Muscle of arm (tissue), 12 donors: ENCODE data around the gene TMEM238L. TPM values are rescaled to one million over a fixed set of nuclear protein-coding genes. Genes with fewer than 3 reads are reported as not detected.

Source experiments
- DNase-seq: peaks from one replicate; pipeline ENCODE4 v3.0.0-alpha.2; 2013
- polyA plus RNA-seq, 12 donors: library from polyadenylated mRNA; unstranded; fragments of 120-200 nt; gene quantifications; one replicate each; pipeline ENCODE4 v1.2.1, GENCODE V29; 2013; ENCODE audit not compliant: insufficient read length in 12 of 12

Gene TMEM238L
- polyA plus RNA-seq, 12 donors = 0.08 to 0.37 (median 0.21) TPM; not detected in 6

DNA sequence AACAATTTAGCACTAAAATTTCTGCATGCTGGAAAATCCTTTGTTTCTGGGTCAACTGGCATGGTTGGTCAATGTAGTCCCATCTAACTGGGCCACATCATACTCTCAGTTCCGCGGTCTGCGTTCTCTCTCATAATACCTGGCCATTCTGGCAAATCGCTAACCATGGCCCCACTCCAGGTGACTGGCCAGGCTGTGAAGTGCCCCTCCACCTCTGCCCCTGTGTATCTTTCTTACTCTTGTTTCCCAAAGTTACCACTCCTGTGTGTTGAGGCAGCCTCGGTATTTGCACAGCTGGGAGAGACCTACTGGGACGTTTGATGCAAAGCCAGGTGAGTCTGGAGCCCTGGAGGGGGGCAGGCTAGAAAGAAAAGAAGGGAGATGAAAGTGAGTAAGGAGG lies 2.0 kb upstream of the TMEM238L start:
- no peak for DNase-seq

DNA sequence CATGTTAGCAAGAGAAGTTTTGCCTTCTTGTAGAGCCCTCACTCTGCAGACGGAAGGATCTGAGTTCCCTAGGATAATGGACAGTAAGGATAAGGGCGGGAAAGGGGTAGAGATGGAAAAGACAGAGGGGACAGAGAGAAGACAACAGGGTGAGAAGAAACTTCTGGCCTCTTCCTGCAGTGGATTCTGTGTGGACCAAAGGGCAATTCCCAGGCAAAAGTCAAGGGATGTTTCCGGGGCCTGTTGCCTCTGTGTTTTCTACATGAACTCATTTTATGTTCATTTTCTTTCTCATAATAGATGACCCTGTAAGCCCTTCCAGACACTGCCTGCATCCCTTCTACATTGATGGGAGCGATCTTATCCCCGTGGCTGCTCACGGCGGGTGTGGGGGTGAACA lies 647 bp upstream of the TMEM238L start:
- DNase-seq = no peak

DNA sequence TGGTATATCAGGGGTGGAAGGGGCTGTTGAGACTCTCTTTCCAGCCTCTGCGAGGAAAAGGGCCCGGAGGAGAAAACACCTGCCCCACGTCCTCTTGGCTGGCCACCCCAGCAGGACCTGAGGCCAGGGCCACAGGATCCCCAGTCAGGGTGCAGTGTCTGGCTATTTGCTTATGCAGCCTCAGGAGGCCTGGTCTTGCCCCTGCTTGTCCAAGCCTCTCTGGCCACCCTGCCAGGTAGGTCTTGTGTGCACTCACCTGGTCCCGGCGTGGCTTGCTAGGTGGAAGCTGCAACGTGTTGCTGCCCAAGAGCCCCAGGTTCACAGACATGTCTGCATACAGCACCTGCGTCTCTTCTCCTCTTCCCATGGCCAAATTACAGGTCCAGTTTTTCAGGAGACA lies 549 bp downstream of the TMEM238L start:
- no peak for DNase-seq

DNA sequence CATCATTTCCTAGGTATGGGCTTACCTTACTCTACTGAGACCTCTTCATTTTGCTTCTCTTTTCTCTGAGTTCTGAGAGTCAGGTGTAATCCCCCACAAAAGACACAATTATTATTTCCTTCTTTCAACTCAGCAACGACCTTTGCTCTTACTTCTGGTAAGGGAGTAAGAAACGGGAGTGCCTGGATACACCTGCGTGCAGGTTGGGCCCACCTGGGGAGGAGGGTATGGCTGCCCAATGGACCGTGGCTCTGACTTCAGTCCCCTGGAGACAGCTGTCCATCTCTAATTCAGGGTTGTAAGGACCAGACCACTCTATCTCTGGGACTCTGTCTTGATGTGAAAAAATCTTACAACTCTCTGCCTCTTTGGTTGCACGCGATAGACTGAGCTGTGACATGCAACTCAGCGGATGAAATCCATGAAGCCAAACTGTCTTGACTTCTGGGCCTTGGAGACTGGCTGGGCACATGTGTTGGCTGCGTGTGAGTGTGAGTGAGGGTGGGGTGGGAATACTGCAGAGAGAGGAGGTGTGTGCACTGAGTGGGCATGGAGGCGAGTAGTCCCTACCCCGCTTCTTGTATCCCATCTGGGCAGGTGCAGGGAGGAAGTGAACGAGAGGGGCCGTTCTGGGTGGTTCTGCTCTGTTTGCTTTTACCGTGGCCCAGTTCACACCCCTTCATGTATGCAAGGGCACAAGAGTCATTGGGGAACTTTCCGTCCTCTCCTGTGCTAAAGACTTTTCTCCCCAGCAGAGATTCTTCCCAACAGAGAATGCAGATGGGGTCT lies 1.2 kb downstream of the TMEM238L start:
- no peak for DNase-seq

DNA sequence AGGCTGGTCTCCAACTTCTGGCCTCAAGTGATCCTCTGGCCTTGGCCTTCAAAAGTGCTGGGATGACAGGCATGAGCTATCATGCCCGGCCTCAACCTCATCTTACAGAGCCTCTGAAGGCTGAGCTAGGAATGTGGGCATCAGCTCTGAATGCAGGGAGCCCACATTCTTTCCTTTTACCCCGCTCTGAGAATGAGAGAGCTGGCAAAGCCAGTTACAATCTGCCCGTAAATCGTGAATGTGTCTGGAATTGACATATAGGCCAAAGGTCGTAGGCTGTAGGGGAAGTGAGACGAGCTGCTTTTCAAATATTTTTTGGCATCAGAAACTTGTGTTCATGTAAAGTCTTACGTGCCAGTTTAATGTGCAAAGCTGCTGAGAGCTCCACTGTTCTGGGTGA lies 4.5 kb downstream of the TMEM238L start:
- no peak for DNase-seq

DNA sequence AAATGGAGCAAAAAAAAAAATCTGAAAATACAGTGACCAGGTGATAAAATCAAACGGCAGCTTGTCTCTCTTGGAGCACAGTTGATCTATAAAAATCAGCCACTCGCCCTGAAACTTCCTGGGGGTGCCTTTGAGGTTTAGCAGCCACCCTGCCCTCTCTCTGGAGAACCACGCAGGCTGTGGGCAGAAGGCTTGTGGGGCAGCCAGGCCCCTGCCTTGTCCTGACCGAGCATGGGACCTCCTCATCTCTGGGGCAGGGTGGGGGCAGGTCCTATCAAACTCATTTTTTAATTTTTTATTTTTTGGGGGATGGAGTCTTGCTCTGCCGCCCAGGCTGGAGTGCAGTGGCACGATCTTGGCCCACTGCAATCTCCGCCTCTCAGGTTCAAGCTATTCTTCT lies 5.0 kb downstream of the TMEM238L start:
- DNase-seq = no peak

DNA sequence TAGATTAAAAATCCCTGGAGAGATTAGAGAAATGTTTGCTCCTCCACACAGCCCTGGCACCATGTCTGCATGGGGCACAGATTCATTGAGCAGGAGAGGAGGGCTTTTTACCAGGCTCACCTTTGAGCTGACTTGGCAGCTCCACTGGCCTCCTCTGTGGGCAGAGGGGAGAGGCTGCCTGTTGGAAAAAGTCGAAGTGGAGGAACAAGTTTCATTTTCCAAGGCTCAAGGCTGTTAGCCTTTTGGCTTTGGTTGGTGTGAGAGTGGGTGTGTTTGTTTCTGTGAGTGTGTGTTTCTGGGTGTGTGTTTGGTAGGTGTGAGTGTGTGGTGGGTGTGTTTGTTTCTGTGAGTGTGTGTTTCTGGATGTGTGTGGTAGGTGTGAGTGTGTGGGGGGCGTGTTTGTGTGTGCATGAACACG lies 5.6 kb downstream of the TMEM238L start:
- DNase-seq = no peak

DNA sequence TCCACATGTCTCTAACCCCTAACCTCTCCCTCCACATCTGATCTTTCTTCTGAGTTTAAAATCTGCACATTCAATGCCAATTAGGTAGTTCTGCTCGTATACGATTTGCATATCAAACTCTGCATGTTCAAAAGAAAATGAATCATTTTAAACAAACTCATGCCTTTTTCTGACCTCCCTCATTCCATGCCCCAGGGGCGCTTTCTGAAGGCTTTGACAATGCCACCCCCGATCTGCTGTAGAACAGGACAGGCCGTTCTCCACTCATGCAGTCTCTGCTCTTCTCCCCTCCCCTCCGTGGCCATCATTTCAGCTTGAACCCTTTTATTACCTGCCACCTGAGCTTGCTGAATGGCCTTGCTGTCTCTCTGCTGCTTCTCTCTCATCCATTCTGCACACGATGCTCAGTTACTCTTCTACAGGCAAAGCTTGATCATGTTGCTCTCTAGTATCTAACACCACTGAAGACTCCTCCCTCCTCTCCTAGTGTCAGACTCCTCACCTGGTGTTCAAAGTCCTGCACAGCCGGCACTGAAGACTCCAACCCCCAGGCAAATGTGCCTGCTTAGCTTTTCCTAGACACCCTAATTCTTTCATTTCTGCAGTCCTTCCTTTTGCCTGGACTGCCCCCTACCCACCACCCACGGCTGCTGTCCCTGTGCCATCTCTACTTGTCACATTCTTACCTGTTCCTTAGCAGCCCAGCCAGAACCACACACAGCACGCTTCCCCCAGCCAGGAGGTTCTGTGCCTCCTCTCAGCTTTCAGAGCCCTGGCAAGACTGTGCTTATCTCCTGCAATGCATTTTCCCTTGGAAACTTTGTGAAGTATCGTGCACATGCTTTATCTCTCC lies 6.2 kb downstream of the TMEM238L start:
- no peak for DNase-seq

DNA sequence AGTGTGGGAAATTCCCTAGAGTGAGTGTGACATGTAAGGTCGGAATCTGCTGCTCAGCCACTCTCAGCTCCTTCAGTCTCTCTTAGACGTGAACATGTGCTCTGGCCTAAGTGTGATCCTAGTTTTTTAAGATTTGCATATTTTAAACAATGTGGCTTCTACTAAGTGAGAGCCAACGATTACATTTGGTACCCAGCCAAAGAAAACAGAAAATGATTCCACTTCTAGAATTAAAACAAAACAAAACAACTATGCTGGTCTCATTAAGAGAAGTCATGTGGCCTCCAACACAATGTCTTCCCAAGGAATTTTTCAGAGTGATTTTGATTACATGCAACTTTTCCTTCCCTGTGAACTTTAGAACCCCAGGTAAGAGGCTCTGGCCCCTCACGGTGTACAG lies 10.1 kb downstream of the TMEM238L start:
- no peak for DNase-seq

DNA sequence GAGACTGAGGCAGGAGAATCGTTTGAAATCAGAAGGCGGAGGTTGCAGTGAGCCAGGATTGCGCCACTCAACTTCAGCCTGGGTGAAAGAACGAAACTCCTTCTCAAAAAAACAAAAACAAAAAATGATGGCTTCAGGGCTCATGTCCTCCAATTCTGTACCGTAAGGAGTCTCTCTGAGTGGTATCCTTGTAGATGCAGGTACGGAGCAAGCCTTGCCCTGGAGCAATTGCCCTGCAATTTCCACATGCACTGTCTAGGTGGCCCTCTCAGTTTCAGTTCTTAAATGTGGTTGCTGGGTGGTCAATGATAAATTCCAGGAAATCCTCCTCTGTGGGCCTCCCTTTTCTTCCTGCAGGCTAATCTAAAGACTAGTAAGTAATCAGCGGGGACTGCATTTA lies 10.6 kb downstream of the TMEM238L start:
- DNase-seq = no peak

DNA sequence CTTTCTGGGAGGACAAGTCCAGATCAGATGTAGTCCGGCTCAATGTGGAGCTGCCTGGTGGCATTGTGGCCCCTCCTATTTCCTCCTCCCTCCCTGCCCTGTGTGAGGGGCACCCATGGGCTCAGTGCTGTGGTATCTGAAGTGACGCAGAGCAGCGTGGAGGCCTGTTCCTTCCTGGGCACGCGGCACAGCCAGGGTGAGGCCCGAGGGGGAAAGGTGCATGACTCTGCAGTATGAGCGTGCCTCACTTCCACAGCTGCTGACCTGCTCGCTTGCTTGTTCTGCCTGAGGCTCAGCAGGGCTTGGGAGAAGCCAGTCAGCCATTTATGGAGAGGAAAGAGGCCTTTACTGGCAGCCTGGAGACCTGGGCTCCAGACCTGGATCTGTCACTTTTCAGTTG lies 11.7 kb downstream of the TMEM238L start:
- DNase-seq = no peak

DNA sequence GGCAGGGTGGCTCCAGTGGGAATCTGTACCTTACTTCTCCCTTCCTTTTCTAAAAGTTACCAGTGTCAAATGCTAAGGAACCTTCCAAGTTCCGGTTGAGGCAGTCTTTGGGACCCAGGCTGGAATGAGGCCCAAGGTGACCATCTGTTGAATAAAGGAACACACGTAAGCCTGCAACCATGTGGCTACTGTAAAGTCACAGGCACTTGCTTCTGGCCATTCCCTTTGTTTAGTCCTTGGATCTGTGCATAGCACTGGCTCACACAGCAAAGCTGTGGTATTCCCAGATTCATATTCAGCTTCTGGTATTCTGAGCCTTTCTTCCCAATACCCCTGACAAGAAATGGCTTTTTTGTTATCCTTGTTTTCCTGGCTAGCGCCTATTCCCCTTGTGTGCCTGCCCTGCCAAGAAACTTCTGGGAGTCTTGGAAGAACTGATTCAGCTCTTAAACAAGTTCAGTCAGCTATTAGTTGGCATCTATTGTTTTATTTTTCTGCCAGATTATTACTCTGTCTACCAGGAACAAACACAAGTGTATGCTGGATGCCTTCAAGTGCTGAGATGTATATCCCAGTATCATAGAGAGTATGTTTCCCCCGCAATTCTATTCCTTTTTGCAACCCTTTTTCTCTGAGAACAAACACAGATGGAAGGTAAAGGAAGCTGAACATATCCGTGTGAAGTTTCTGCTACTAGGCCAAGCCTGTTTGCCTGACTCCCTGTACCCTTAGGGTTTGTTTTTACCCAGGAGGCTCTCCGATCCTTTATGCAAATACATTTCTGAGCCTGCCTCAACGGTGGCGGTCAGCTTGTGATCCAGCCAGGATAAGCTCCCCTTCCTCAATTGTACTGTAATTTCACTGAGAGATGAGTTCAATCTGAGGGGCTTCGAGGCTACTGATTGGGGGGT lies 13.2 kb downstream of the TMEM238L start:
- peak; percentile 72 for DNase-seq

DNA sequence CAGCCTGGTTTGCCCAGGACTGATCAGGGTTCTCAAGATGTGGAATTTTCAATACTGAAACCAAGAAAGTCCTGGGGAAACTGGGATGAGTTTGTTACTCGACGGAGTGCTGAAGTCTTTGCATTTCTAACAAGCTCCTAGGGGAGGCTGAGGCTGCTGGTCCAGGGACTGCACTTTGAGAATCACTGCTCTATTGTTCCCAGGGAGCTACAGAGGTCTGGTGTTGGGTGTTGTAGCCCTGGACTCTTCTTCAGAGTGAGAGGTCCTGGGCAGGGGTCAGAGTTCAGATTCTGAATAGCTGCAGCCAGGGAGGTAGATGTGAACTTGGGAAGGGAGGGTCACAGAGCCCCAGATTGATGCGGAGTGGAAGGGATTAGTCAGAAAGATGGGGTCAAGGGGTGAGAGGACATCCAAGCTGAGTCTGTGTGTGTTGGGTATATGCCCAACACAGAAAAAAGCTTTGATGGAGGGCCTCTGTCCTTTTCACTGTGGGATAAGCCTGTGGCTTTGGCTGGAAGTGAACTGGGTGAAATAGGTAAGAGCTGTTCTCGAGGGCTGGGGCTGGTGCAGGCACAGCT lies 14.1 kb downstream of the TMEM238L start:
- DNase-seq = no peak

DNA sequence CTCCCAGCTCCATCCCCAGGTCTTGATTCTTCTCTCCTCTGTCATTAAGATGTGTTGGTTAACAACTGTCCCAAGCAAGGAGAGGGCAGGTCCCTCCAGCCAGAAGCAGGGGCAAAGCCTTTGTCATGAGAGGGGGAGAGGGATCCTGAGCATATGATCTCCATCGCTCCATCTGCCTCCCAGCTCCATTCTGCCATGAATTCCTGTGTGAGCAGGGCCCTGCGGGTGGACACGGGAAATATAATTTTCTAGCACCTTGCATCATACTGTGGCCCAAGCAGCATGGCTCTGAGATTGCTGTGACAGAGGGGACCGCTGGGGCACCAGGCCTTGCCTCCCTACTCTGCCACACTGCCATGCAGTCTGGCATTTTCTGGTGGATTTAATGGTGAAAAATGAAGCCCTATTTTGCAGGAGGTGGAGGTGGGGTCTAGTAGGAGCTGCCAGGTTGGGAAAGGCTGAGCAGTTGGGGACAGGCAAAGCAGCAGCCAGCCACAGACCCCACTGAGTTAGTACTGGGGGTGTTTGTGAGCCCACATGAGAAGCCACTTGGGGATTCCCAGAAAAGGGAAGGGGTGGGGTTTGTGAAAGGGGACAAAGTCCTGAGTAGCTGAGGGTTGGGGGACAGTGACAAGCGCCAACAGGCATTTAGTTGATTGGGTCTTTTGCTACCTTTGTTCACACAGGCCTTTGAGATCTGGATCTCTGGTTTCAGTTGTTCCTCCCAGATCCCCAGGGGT lies 16.4 kb downstream of the TMEM238L start:
- DNase-seq = no peak

DNA sequence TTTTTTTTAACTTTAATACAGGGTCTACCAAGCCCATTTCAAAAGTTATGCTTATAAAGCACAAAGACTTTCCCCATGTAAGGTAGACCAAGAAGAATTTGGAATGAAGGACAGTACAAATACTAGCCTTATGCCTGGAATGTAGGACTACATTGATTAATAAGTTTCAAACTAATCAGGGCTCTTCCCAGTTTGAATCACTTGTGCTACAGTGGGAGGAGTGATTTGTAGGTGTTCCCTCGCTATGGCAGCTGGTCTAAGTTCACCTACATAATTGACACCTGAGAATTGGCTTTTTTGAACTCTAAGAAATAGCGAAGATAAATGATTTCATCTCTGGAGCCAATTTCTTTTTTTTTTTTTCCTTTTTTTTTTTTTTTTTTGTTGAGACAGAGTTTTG lies 18.6 kb downstream of the TMEM238L start:
- no peak for DNase-seq

DNA sequence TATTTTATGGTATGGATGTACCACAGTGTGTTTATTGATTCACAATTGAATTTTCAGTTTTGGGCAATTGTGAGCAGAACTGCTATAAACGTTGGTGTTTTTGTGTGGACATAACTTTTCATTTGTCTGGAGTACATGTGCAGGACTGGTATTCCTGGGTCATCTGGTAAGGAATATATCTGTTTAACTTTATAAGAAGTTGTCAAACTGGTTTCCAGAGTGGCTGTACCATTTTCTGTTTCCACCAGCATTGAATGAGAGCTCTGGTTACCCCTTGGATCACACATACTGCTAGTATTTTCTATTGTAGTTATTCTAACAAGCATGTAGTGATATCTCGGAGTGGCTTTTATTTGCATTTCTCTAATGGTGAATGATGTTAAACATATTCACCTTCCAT lies 24.3 kb downstream of the TMEM238L start:
- DNase-seq = no peak

DNA sequence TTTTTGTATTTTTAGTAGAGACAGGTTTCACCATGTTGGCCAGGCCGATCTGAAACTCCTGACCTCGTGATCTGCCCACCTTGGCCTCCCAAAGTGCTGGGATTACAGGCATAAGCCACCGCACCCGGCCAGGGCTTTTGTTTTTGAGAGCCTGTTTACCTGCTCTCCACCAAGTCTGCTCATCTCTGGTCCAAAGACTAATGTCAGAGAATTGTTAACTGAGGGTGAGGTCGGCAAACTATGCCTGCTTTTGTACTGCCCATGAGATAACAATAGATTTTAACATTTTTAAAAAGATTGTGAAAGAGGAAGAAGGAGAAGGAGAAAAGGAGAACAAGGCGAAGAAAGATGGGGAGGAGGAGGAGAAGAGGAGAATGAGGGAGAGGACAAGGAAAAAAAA lies 26.0 kb downstream of the TMEM238L start:
- DNase-seq = no peak

DNA sequence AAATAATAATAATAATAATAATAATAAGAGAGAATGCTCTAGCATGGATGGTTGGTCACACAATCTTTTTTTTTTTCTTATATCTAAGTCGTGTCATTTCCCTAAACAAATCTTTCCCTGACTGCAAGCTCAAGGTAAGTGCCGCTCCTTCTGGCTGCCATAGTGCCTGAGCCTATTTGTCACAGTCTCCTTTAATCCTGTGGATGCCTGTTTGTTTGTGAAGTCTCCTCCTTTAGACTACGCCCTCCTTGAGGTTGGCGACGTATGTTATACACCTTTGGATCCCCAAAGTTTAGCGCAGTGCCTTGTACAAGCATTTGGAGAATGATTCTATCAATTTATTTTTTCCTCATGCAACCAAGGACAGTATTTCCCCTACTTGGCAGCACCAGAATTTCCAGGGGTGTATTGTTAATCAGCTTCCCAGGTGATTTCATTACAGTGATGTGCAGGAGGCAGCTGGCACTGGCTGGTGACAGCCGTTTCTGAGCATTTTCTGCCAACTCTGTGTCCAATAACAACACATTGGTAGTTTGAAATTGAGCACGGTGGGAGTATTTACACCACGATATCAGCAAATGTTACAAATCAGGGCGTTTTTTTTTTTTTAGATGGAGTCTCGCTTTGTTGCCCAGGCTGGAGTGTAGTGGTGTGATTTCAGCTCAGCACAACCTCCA lies 26.6 kb downstream of the TMEM238L start:
- no peak for DNase-seq

DNA sequence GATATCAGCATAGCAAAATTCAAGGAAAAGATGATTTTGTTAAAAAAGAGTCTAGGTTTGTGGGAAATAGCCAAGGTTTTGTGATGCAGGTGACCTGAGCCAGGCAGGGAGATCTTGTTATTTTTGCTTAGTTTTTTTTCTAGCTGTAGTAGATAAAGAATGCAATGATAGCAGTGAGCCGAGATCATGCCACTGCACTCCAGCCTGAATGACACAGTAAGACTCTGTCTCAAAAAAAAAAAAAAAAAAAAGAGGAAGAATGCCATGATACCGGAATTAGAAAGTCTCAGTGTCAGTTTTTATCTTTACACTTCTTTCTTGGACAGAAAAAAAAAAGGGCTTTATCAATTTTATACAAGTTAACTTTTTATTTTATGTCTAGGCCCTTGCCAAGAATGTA lies 27.5 kb downstream of the TMEM238L start:
- no peak for DNase-seq

DNA sequence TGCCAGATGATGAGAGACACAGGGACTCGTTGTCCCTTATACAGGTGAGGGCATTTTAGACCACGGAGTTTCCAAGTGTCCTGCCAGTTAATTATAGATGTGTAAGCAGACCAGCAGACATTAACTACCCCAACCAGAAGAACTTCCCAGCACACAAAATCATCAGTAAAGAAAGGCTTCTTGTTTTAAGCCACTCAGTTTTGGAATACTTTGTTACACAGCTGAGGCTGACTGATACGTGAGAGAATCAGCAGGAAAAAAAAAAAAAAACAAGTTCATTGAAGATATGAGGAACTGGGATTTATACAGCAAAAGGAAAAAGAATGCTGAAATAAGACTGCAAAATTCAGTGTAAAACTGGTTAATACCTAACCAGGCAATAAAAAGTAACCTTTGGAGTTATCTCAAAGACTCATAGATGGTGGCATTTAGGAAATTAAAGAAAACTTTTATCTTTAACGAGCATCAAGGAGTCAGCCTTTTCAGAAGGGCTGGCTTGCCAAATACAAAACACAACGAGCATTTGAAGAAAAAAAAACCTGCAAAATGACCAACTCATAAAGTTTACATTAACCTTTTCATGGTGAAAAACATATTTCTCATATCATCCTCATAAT lies 28.1 kb downstream of the TMEM238L start:
- DNase-seq = no peak
